Activated CD4-positive, alpha-beta T cell treated with anti-CD3 and anti-CD28 coated beads, Interleukin-2, amount 10 ng/mL, durations not matched to agents 24 days and 14 days (primary cell): Measurements from ENCODE around the gene ADARB2. TPM values are rescaled to one million over a fixed set of nuclear protein-coding genes. Genes with fewer than 3 reads are reported as not detected.
A peak's percentile ranks its signal among the peaks of the same experiment; 100 is the strongest.
"Not testable (repeated sequence)": the region's sequence is repeated elsewhere in the genome, so short reads cannot be mapped to it uniquely, and the experiment has no call there.

Experiments
- DNase-seq: peaks from one replicate; pipeline ENCODE4 v3.0.0; 2022
- H3K27ac Mint-ChIP-seq: one replicate; pipeline ENCODE4 v1.8.0; 2022; ENCODE audit warnings: mild to moderate bottlenecking, mixed read lengths
- H3K27me3 Mint-ChIP-seq: one replicate; pipeline ENCODE4 v1.8.0; 2022; ENCODE audit warnings: mixed read lengths
- H3K36me3 Mint-ChIP-seq: one replicate; pipeline ENCODE4 v1.8.0; 2022; ENCODE audit warnings: low read depth, mild to moderate bottlenecking, mixed read lengths
- H3K4me1 Mint-ChIP-seq: one replicate; pipeline ENCODE4 v1.8.0; 2021; ENCODE audit warnings: mixed read lengths
- H3K4me3 Mint-ChIP-seq: one replicate; pipeline ENCODE4 v1.8.0; 2022; ENCODE audit warnings: mild to moderate bottlenecking, moderate library complexity, mixed read lengths
- H3K9me3 Mint-ChIP-seq: one replicate; pipeline ENCODE4 v1.8.0; 2021; ENCODE audit warnings: mixed read lengths
- intact Hi-C: fragments of 100-400 bp; cut with micrococcal nuclease; formaldehyde crosslinking; loops from one replicate; pipeline ENCODE4 v1.15.1; 2023
- total RNA-seq: library from RNA; stranded (reverse); gene quantifications from 2 replicates; pipeline ENCODE4 v1.2.3, GENCODE V29; 2022

Gene ADARB2
- total RNA-seq, 1 donor from 2014 or later, result not detected

DNA sequence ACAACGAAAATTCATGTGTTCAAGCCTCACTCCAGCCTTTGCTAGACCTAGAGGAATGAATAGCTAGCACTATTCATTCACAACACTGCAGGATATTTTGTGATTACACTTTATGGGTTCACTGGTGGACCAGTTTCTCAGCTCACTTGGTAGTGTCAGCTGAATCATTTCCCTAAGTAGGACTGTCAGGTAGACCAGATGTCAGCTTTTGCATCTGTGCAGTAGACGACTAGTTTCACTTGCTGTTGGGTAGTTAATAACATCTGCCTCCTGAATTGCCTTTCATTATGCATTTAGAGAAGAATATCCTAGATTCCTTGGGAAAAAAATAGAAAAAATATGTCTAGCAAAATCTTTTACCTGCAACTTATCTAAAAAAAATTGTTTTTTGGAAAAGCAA is 296.4 kb downstream of the ADARB2 start:
- Mint-ChIP-seq H3K36me3 (no peaks in the 10 kb centered on the region), H3K27ac (no peak overlapping the region), H3K4me1 (no peaks in the 10 kb centered on the region), H3K4me3 (no peak overlapping the region), H3K27me3 (no peaks in the 10 kb centered on the region), H3K9me3 (no peaks in the 10 kb centered on the region)
- intact Hi-C loops, result no loop called here
- no peak for DNase-seq

GRCh38 chr10:1434912-1435692 is 302.2 kb downstream of the ADARB2 start:
- H3K27me3 Mint-ChIP-seq, result no peaks in the 10 kb centered on the region
- no peak overlapping the region for H3K27ac Mint-ChIP-seq
- H3K4me1 Mint-ChIP-seq, result no peaks in the 10 kb centered on the region
- H3K4me3 Mint-ChIP-seq, result no peak overlapping the region
- intact Hi-C loops, result no loop called here
- no peaks in the 10 kb centered on the region for H3K36me3 Mint-ChIP-seq
- peaks cover 2% of the 10 kb centered on the region for H3K9me3 Mint-ChIP-seq
- no peak for DNase-seq

GRCh38 chr10:1434202-1434601 is 303.1 kb downstream of the ADARB2 start:
- Mint-ChIP-seq H3K27ac (no peak overlapping the region), H3K27me3 (no peaks in the 10 kb centered on the region), H3K36me3 (no peaks in the 10 kb centered on the region), H3K9me3 (peaks cover 7% of the 10 kb centered on the region), H3K4me3 (no peak overlapping the region), H3K4me1 (no peaks in the 10 kb centered on the region)
- DNase-seq, result no peak
- intact Hi-C loops, result no loop called here

DNA sequence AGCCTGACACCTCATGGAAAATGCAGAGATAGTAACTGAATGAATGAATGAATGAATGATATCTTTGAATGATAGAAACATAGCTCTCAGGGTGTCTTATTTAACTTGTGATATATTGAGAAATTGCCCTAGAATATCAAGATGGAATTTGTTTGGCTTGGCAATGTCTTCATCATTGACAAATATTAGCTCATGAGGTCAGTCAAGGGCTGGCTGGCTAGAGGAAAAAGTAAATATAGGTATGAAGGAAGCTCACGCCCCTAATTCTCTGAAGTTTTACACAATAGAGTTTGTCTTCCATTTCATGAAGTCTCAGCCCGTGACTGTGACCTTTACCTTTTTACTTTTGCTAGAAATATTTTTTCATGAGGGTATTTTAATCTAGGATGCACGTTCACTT is 305.2 kb downstream of the ADARB2 start:
- Mint-ChIP-seq H3K4me1 (no peaks in the 10 kb centered on the region), H3K9me3 (peaks cover 7% of the 10 kb centered on the region), H3K36me3 (no peaks in the 10 kb centered on the region), H3K4me3 (no peak overlapping the region), H3K27ac (no peak overlapping the region), H3K27me3 (peaks cover 2% of the 10 kb centered on the region)
- no peak for DNase-seq
- intact Hi-C loops, result no loop called here

DNA sequence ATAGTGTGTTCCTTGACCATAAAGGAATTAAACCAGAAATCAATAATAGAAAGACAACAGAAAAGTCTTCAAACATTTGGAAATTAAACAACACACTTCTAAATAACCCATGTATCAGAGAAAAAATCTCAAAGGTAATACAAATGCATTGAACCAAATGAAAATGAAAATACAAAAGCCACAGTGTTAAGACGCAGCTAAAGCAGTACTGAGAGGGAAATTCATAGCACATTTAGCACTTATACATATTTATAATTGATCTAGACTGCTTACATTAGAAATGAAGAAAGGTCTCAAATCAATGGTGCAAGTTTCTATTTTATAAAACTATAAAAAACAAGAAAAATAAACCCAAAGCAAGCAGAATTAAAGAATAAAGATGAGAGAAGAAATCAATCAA is 306.1 kb downstream of the ADARB2 start:
- Mint-ChIP-seq H3K27me3 (peaks cover 3% of the 10 kb centered on the region), H3K27ac (no peak overlapping the region), H3K9me3 (peaks cover 7% of the 10 kb centered on the region), H3K4me1 (no peaks in the 10 kb centered on the region), H3K36me3 (no peaks in the 10 kb centered on the region), H3K4me3 (no peak overlapping the region)
- intact Hi-C loops, result no loop called here
- no peak for DNase-seq

GRCh38 chr10:1427521-1428186 is 309.7 kb downstream of the ADARB2 start:
- H3K27ac Mint-ChIP-seq, H3K36me3 Mint-ChIP-seq, H3K9me3 Mint-ChIP-seq, H3K4me3 Mint-ChIP-seq, intact Hi-C loops, DNase-seq, H3K4me1 Mint-ChIP-seq: not testable (repeated sequence)
- peaks cover 14% of the 10 kb centered on the region for H3K27me3 Mint-ChIP-seq

DNA sequence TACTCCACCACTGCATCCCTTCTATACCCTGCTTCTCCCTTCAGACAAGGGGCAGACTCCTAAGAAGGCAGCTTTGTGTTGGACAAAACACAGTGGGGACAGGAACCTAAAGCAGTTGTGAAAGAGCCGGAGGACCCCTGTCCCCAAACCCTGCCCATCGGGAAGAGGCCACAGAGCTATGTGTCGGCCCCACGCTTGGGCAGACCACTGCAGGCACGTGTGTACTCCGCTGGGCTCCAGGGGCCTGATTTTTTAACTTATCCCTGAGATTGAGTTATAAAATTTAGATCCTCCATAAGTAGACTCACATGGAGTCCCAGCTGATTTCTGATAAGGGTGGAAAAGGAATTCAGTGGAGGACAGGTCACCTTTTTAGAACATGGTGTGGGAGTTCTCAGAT is 310.5 kb downstream of the ADARB2 start:
- no peak for DNase-seq
- Mint-ChIP-seq H3K4me3 (no peak overlapping the region), H3K4me1 (no peaks in the 10 kb centered on the region), H3K27me3 (peaks cover 14% of the 10 kb centered on the region), H3K36me3 (no peaks in the 10 kb centered on the region), H3K27ac (no peak overlapping the region), H3K9me3 (peaks cover 7% of the 10 kb centered on the region)
- intact Hi-C loops, result no loop called here

- H3K9me3 Mint-ChIP-seq, result peaks cover 7% of the 10 kb centered on the region
- no peak overlapping the region for H3K4me3 Mint-ChIP-seq
- peaks cover 18% of the 10 kb centered on the region for H3K27me3 Mint-ChIP-seq
- no peak for DNase-seq
- intact Hi-C loops, result no loop called here
- no peaks in the 10 kb centered on the region for H3K36me3 Mint-ChIP-seq
- no peak overlapping the region for H3K27ac Mint-ChIP-seq
- H3K4me1 Mint-ChIP-seq, result peaks cover under 1% of the 10 kb centered on the region
Measured at GRCh38 chr10:1425879-1426278, 311.4 kb downstream of the ADARB2 start.

- no peak overlapping the region for H3K4me3 Mint-ChIP-seq
- H3K9me3 Mint-ChIP-seq, result peaks cover under 1% of the 10 kb centered on the region
- intact Hi-C loops, result no loop called here
- no peak for DNase-seq
- peaks cover 7% of the 10 kb centered on the region for H3K4me1 Mint-ChIP-seq
- no peak overlapping the region for H3K27ac Mint-ChIP-seq
- H3K36me3 Mint-ChIP-seq, result no peaks in the 10 kb centered on the region
- H3K27me3 Mint-ChIP-seq, result peaks cover 26% of the 10 kb centered on the region
Measured at GRCh38 chr10:1424648-1425047, 312.7 kb downstream of the ADARB2 start.

DNA sequence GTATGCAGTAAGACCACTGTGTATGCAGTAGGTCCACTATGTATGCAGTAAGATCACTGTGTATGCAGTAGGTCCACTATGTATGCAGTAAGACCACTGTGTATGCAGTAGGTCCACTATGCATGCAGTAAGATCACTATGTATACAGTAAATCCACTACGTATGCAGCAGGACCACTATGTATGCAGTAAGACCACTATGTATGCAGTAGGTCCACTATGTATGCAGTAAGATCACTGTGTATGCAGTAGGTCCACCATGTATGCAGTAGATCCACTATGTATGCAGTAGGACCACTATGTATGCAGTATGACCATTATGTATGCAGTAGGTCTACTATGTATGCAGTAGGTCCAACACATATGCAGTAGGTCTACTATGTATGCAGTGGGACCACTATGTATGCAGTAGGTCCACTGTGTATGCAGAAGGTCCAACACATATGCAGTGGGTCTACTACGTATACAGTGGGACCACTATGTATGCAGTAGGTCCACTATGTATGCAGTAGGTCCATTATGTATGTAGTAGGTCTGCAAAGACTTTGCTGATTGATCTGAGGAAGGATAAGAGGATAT is 313.6 kb downstream of the ADARB2 start:
- Mint-ChIP-seq H3K27me3 (peaks cover 26% of the 10 kb centered on the region), H3K4me3 (no peak overlapping the region), H3K9me3 (no peaks in the 10 kb centered on the region), H3K36me3 (no peaks in the 10 kb centered on the region), H3K27ac (no peak overlapping the region), H3K4me1 (peaks cover 7% of the 10 kb centered on the region)
- intact Hi-C loops, result no loop called here
- no peak for DNase-seq

DNA sequence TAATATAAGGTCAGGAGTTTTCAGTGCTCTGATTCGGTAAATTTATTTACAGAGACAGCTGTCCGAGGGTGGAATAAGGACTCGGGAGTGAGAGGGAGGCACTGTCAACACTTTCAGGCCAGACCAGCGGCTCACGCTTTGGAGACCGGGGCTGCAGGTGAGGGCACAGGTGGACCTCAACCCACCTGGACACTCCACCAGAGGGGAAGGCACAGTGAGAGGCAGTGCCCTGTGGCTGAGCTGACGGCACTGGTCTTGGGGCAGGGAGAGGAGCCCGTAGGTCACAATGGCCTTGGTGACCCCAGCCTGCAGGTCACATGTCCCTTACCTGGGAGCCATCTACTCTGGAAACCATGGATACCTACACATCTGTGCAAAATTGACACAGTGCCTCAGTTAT is 315.1 kb downstream of the ADARB2 start:
- intact Hi-C loops, result no loop called here
- H3K36me3 Mint-ChIP-seq, result no peaks in the 10 kb centered on the region
- DNase-seq, result no peak
- no peaks in the 10 kb centered on the region for H3K9me3 Mint-ChIP-seq
- H3K4me1 Mint-ChIP-seq, result peaks cover 7% of the 10 kb centered on the region
- no peak overlapping the region for H3K27ac Mint-ChIP-seq
- H3K27me3 Mint-ChIP-seq, result peaks cover 25% of the 10 kb centered on the region
- no peak overlapping the region for H3K4me3 Mint-ChIP-seq

GRCh38 chr10:1420661-1421362 is 316.5 kb downstream of the ADARB2 start:
- intact Hi-C loops, result no loop called here
- H3K9me3 Mint-ChIP-seq, result no peaks in the 10 kb centered on the region
- DNase-seq, result peak; percentile 88
- H3K27me3 Mint-ChIP-seq, result peaks cover 21% of the 10 kb centered on the region
- peaks cover 7% of the 10 kb centered on the region for H3K4me1 Mint-ChIP-seq
- peak overlapping the region; percentile 59 for H3K4me3 Mint-ChIP-seq
- H3K36me3 Mint-ChIP-seq, result no peaks in the 10 kb centered on the region
- H3K27ac Mint-ChIP-seq, result no peak overlapping the region

DNA sequence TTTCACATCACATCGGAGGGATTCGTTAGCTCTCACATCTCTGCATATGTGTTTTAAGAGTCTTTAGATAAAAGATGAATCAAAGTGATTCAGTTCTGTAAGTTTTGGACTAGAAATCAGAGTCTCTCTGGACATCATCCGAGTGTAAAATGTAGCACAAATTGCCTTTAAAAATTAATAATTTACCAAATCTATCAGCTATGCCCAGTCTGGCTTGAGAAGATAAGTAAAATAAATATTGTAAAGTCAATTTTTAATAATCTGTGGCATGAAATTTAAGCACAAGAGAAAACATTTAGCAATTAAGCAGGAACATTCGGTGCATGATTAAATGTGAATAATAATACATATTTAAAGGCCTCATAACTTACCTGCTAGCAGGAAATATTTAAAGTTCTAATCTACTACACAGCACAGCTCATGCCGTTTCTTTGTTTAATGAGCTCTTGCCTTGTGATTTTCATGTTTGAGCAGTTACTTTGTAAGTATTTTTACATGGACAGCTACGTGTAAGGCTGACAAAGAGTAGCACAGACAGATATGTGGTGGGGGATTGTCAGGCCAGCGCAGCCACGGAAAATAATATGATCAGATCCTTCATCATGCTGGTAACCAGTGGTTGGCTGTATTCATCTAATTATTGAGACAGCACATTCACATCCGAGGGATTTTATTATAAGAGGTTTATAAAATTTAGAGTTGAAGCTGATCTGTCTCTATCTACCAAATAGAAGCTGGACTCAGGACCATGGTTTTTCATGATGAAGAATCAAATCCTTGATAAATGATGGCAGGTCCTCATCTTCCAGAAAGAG is 317.3 kb downstream of the ADARB2 start:
- no peaks in the 10 kb centered on the region for H3K36me3 Mint-ChIP-seq
- peaks cover 7% of the 10 kb centered on the region for H3K4me1 Mint-ChIP-seq
- intact Hi-C loops, result no loop called here
- H3K27ac Mint-ChIP-seq, result no peak overlapping the region
- no peak for DNase-seq
- peaks cover 1% of the 10 kb centered on the region for H3K9me3 Mint-ChIP-seq
- peaks cover 19% of the 10 kb centered on the region for H3K27me3 Mint-ChIP-seq
- H3K4me3 Mint-ChIP-seq, result peak overlapping the region; percentile 59
